ENCODE results near the gene PDE6G.

The PDE6G gene

GRCh38 chr17:81651692-81652091 is 4.7 kb downstream of the PDE6G start:
- Histone ChIP-seq H3K27ac (ENCODE audit: extremely low read depth, low read depth, low read length) (no peak overlapping the region), H3K9me3 (ENCODE audit: control insufficient read depth, insufficient read depth, low read depth, low read length) (no peaks in the 10 kb centered on the region), H3K36me3 (ENCODE audit: control insufficient read depth in 2 of 2, insufficient read depth in 1 of 2, low read length in 2 of 2) (no peaks in the 10 kb centered on the region), H3K4me1 (ENCODE audit: control insufficient read depth, insufficient read depth, low read length) (no peaks in the 10 kb centered on the region), H3K4me3 (ENCODE audit: low read depth, low read length) (no peak overlapping the region)
- ChIA-PET CTCF (no interaction called here), POLR2A (no interaction called here)
- no peak for TF ChIP-seq ZNF221 (tag by site-specific recombination; IDR thresholded peaks at IDR 0.05; ENCODE audit: borderline replicate concordance)
- TF ChIP-seq, protein P1, sequence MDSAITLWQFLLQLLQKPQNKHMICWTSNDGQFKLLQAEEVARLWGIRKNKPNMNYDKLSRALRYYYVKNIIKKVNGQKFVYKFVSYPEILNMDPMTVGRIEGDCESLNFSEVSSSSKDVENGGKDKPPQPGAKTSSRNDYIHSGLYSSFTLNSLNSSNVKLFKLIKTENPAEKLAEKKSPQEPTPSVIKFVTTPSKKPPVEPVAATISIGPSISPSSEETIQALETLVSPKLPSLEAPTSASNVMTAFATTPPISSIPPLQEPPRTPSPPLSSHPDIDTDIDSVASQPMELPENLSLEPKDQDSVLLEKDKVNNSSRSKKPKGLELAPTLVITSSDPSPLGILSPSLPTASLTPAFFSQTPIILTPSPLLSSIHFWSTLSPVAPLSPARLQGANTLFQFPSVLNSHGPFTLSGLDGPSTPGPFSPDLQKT (IDR thresholded peaks at IDR 0.05; ENCODE audit: borderline replicate concordance, low read depth, low read length): no peak
- no peak for TF ChIP-seq ZNF473 (tag by site-specific recombination; IDR thresholded peaks at IDR 0.05)
- TF ChIP-seq, protein P2, sequence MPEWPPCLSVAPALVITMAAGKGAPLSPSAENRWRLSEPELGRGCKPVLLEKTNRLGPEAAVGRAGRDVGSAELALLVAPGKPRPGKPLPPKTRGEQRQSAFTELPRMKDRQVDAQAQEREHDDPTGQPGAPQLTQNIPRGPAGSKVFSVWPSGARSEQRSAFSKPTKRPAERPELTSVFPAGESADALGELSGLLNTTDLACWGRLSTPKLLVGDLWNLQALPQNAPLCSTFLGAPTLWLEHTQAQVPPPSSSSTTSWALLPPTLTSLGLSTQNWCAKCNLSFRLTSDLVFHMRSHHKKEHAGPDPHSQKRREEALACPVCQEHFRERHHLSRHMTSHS (tag by site-specific recombination; IDR thresholded peaks at IDR 0.05): no peak
- no peak for TF ChIP-seq BCL11A (tag by site-specific recombination; IDR thresholded peaks at IDR 0.05; ENCODE audit: low read depth)
- peak; percentile 30; the same call in 1 of the 2 replicates for TF ChIP-seq ZNF600 (tag by site-specific recombination; IDR thresholded peaks at IDR 0.05)
- 0 out of 2 replicates have a peak, but pooled peaks have one; percentile 7 for TF ChIP-seq ZIC2 (tag by site-specific recombination; IDR thresholded peaks at IDR 0.05)
- TF ChIP-seq ZNF621 (tag by site-specific recombination; IDR thresholded peaks at IDR 0.05): no peak
- TF ChIP-seq GLIS1 (tag by site-specific recombination; IDR thresholded peaks at IDR 0.05): peak; percentile 97
- TF ChIP-seq ZNF24 (tag by site-specific recombination; IDR thresholded peaks at IDR 0.05): no peak
- no peak for TF ChIP-seq ZNF571 (tag by site-specific recombination; IDR thresholded peaks at IDR 0.05)
- TF ChIP-seq, protein P3, sequence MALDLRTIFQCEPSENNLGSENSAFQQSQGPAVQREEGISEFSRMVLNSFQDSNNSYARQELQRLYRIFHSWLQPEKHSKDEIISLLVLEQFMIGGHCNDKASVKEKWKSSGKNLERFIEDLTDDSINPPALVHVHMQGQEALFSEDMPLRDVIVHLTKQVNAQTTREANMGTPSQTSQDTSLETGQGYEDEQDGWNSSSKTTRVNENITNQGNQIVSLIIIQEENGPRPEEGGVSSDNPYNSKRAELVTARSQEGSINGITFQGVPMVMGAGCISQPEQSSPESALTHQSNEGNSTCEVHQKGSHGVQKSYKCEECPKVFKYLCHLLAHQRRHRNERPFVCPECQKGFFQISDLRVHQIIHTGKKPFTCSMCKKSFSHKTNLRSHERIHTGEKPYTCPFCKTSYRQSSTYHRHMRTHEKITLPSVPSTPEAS (tag by site-specific recombination; IDR thresholded peaks at IDR 0.05): no peak
- TF ChIP-seq PRDM10 (tag by site-specific recombination; IDR thresholded peaks at IDR 0.05): no peak
- no peak for TF ChIP-seq ZNF174 (tag by site-specific recombination; IDR thresholded peaks at IDR 0.05)
- no peak for TF ChIP-seq ZBTB1 (tag by site-specific recombination; IDR thresholded peaks at IDR 0.05)
- TF ChIP-seq ZNF561 (tag by site-specific recombination; IDR thresholded peaks at IDR 0.05; ENCODE audit: borderline replicate concordance): no peak
- no peak for TF ChIP-seq ZNF658 (tag by site-specific recombination; IDR thresholded peaks at IDR 0.05)
- TF ChIP-seq, protein P4, sequence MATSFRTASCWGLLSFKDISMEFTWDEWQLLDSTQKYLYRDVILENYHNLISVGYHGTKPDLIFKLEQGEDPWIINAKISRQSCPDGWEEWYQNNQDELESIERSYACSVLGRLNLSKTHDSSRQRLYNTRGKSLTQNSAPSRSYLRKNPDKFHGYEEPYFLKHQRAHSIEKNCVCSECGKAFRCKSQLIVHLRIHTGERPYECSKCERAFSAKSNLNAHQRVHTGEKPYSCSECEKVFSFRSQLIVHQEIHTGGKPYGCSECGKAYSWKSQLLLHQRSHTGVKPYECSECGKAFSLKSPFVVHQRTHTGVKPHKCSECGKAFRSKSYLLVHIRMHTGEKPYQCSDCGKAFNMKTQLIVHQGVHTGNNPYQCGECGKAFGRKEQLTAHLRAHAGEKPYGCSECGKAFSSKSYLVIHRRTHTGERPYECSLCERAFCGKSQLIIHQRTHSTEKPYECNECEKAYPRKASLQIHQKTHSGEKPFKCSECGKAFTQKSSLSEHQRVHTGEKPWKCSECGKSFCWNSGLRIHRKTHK (tag by site-specific recombination; IDR thresholded peaks at IDR 0.05): no peak
- TF ChIP-seq HOXC10 (CRISPR knock-in tag; IDR thresholded peaks at IDR 0.05): no peak
- no peak for TF ChIP-seq ZNF792 (tag by site-specific recombination; IDR thresholded peaks at IDR 0.05)
- peak; percentile 29 for TF ChIP-seq PATZ1 (tag by site-specific recombination; IDR thresholded peaks at IDR 0.05)
- no peak for TF ChIP-seq ZNF514 (tag by site-specific recombination; IDR thresholded peaks at IDR 0.05)
- TF ChIP-seq ZNF362 (tag by site-specific recombination; IDR thresholded peaks at IDR 0.05): no peak
